HepG2 (cell line): Measurements from ENCODE around the gene TNRC18. TPM values are rescaled to one million over a fixed set of nuclear protein-coding genes. Genes with fewer than 3 reads are reported as not detected.
A peak's percentile ranks its signal among the peaks of the same experiment; 100 is the strongest.

Experiments
- BRD4 ChIP-seq: sonication (generic); formaldehyde crosslinking; IDR thresholded peaks from 2 replicates; pipeline ENCODE4 v1.4.0; 2020; ENCODE audit warnings: missing genetic modification reagents
- CAMTA2 ChIP-seq: sonication (generic); formaldehyde crosslinking; IDR thresholded peaks from 2 replicates; pipeline ENCODE4 v1.4.0; 2020; ENCODE audit warnings: mild to moderate bottlenecking, missing genetic modification reagents, borderline replicate concordance
- CERS6 ChIP-seq: sonication (generic); formaldehyde crosslinking; IDR thresholded peaks from 2 replicates; pipeline ENCODE4 v1.5.0; 2020; ENCODE audit warnings: missing genetic modification reagents
- CHD2 ChIP-seq: IDR thresholded peaks from 2 replicates; pipeline ENCODE4 v1.6.1; 2011; ENCODE audit warnings: low read depth, low read length, improper control_type of control experiment
- CTCF ChIP-seq: sonication (generic); formaldehyde crosslinking; IDR thresholded peaks from 2 replicates; pipeline ENCODE4 v1.5.0; 2020; ENCODE audit warnings: mild to moderate bottlenecking, missing genetic modification reagents, moderate library complexity
- DR1 ChIP-seq: sonication (generic); formaldehyde crosslinking; IDR thresholded peaks from 2 replicates; pipeline ENCODE4 v1.8.0; 2021; ENCODE audit warnings: mild to moderate bottlenecking, missing genetic modification reagents, inconsistent platforms
- EED ChIP-seq: sonication (generic); formaldehyde crosslinking; IDR thresholded peaks from 2 replicates; pipeline ENCODE4 v1.5.0; 2020; ENCODE audit warnings: mild to moderate bottlenecking, missing genetic modification reagents
- FOXO4 ChIP-seq: sonication (generic); formaldehyde crosslinking; conservative IDR thresholded peaks from 2 replicates; pipeline ENCODE4 v1.8.1; 2023; ENCODE audit warnings: missing genetic modification reagents
- GZF1 ChIP-seq: sonication (generic); formaldehyde crosslinking; IDR thresholded peaks from 2 replicates; pipeline ENCODE4 v1.5.1; 2020; ENCODE audit warnings: mild to moderate bottlenecking, missing genetic modification reagents
- JARID2 ChIP-seq: sonication (generic); formaldehyde crosslinking; IDR thresholded peaks from 2 replicates; pipeline ENCODE4 v1.8.1; 2023; ENCODE audit warnings: missing genetic modification reagents, inconsistent platforms; ENCODE audit not compliant: insufficient replicate concordance
- MTA3 ChIP-seq: sonication (generic); formaldehyde crosslinking; IDR thresholded peaks from 2 replicates; pipeline ENCODE4 v1.4.0; 2020; ENCODE audit warnings: missing genetic modification reagents
- MXD1 ChIP-seq: sonication (generic); formaldehyde crosslinking; IDR thresholded peaks from 2 replicates; pipeline ENCODE4 v1.4.0; 2020; ENCODE audit warnings: mild to moderate bottlenecking, missing genetic modification reagents
- PITX1 ChIP-seq: sonication (generic); formaldehyde crosslinking; IDR thresholded peaks from 2 replicates; pipeline ENCODE4 v1.5.1; 2020; ENCODE audit warnings: mild to moderate bottlenecking, missing genetic modification reagents
- SALL1 ChIP-seq: sonication (generic); formaldehyde crosslinking; IDR thresholded peaks from 2 replicates; pipeline ENCODE4 v1.8.0; 2022; ENCODE audit warnings: mild to moderate bottlenecking, missing genetic modification reagents
- SSRP1 ChIP-seq: IDR thresholded peaks from 2 replicates; pipeline ENCODE4 v1.6.1; 2016; ENCODE audit warnings: control low read depth
- THAP11 ChIP-seq: IDR thresholded peaks from 2 replicates; pipeline ENCODE4 v1.6.1; 2016; ENCODE audit warnings: missing biosample characterization, missing genetic modification reagents
- ZBTB33 ChIP-seq: sonication (generic); formaldehyde crosslinking; IDR thresholded peaks from 2 replicates; pipeline ENCODE4 v1.4.0; 2020; ENCODE audit warnings: missing genetic modification reagents
- ZBTB42 ChIP-seq: sonication (generic); formaldehyde crosslinking; IDR thresholded peaks from 2 replicates; pipeline ENCODE4 v1.5.0; 2020; ENCODE audit warnings: mild to moderate bottlenecking, missing genetic modification reagents
- ZNF567 ChIP-seq: sonication (generic); formaldehyde crosslinking; IDR thresholded peaks from 2 replicates; pipeline ENCODE4 v1.8.1; 2023; ENCODE audit warnings: mild to moderate bottlenecking, missing genetic modification reagents, borderline replicate concordance
- ZNF619 ChIP-seq: sonication (generic); formaldehyde crosslinking; IDR thresholded peaks from 2 replicates; pipeline ENCODE4 v1.4.0; 2020; ENCODE audit warnings: mild to moderate bottlenecking, missing genetic modification reagents
- ZNF784 ChIP-seq: sonication (generic); formaldehyde crosslinking; IDR thresholded peaks from 2 replicates; pipeline ENCODE4 v1.5.1; 2020; ENCODE audit warnings: missing genetic modification reagents, mild to moderate bottlenecking, borderline replicate concordance
- ZNF879 ChIP-seq: sonication (generic); formaldehyde crosslinking; IDR thresholded peaks from 2 replicates; pipeline ENCODE4 v1.8.1; 2023; ENCODE audit warnings: missing genetic modification reagents
- polyA plus RNA-seq, 8 experiments: library from polyadenylated mRNA; depleted of rRNA in 3 of 8; stranded (reverse) in 7 of 8; unstranded in 1 of 8; fragments of >200 nt; fragmentation: Illumina TruSeq in 4 of 8; extraction: Trizol in 4 of 8; gene quantifications; 2 replicates each; pipeline versions ENCODE4 v1.2.1 to v1.2.3, GENCODE V29; 2011 to 2016; ENCODE audit warnings: low read depth in 4 of 8, missing spikeins in 1 of 8, mixed read lengths in 1 of 8; ENCODE audit not compliant: insufficient read depth in 1 of 8
- total RNA-seq, 5 experiments: library from RNA; depleted of rRNA; stranded (reverse); fragments of >200 nt; fragmentation: Illumina TruSeq; extraction: Trizol; gene quantifications; 2 replicates each; pipeline ENCODE4 v1.2.3, GENCODE V29; 2016; ENCODE audit warnings: low read depth in 1 of 5

TNRC18 gene
- total and polyA plus RNA-seq, 2 of the 13 experiments (the other 11 are each of a cell fraction or from before 2014, with no cell fraction given), result 11.7 to 17.4 TPM

GRCh38 chr7:5439572-5440496 lies 16.2 kb upstream of the TNRC18 start (continued):
- TF ChIP-seq ZBTB33, result peak; percentile 97
- 0 out of 2 replicates have a peak, but pooled peaks have one; percentile 34 for TF ChIP-seq ZNF619 (CRISPR knock-in tag)
- no peak for TF ChIP-seq CTCF (CRISPR knock-in tag)
- TF ChIP-seq JARID2 (CRISPR knock-in tag), result no peak
- no peak for TF ChIP-seq CHD2
- no peak for TF ChIP-seq FOXO4 (CRISPR knock-in tag)
- TF ChIP-seq EED (CRISPR knock-in tag), result 0 out of 2 replicates have a peak, but pooled peaks have one; percentile 7
- TF ChIP-seq ZNF567, result no peak
- TF ChIP-seq BRD4 (CRISPR knock-in tag), result no peak
- TF ChIP-seq CERS6 (CRISPR knock-in tag), result no peak
- no peak for TF ChIP-seq MTA3 (CRISPR knock-in tag)
- peak; percentile 32; the same call in 1 of the 2 replicates for TF ChIP-seq DR1
- no peak for TF ChIP-seq ZBTB42 (CRISPR knock-in tag)
- TF ChIP-seq ZNF784 (CRISPR knock-in tag), result no peak
- no peak; the same call in 1 of the 2 replicates for TF ChIP-seq PITX1
- no peak for TF ChIP-seq ZNF879 (CRISPR knock-in tag)
- no peak; the same call in 1 of the 2 replicates for TF ChIP-seq SALL1 (CRISPR knock-in tag)
- TF ChIP-seq CAMTA2 (CRISPR knock-in tag), result peak; percentile 21; the same call in 1 of the 2 replicates
- TF ChIP-seq MXD1 (CRISPR knock-in tag), result peak; percentile 30; the same call in 1 of the 2 replicates
- TF ChIP-seq SSRP1 (CRISPR knock-in tag), result no peak
- no peak for TF ChIP-seq GZF1
- peak; percentile 37; the same call in 1 of the 2 replicates for TF ChIP-seq THAP11 (CRISPR knock-in tag)
